Neutrophil (primary cell): ENCODE results near the gene TNNT3.

ENCODE experiments used
- H3K27ac ChIP-seq: fragments of 200-600 bp; sonication (generic); 2 replicates; pipeline ENCODE4 v1.5.1; 2016; ENCODE audit warnings: mild to moderate bottlenecking, moderate library complexity
- H3K27me3 ChIP-seq: fragments of 200-600 bp; sonication (generic); 2 replicates; pipeline ENCODE4 v1.6.0; 2016; ENCODE audit warnings: mild to moderate bottlenecking
- H3K36me3 ChIP-seq: fragments of 200-600 bp; sonication (generic); 2 replicates; pipeline ENCODE4 v1.5.1; 2017
- H3K4me1 ChIP-seq, 2 experiments: fragments of 200-600 bp in 1 of 2; sonication (generic) in 1 of 2; 1 replicate in 1 of 2; 2 replicates in 1 of 2; pipeline versions ENCODE4 v1.5.1 to v1.6.1; 2013 to 2016; ENCODE audit warnings: low read depth in 1 of 2, low read length in 1 of 2, mild to moderate bottlenecking in 1 of 2, moderate library complexity in 1 of 2; ENCODE audit not compliant: control insufficient read depth in 1 of 2, insufficient read depth in 1 of 2
- H3K4me3 ChIP-seq, 2 experiments: fragments of 200-600 bp in 1 of 2; sonication (generic) in 1 of 2; 1 replicate in 1 of 2; 2 replicates in 1 of 2; pipeline ENCODE4 v1.5.1; 2013 to 2016; ENCODE audit warnings: low read depth in 1 of 2, low read length in 1 of 2, mild to moderate bottlenecking in 1 of 2, moderate library complexity in 1 of 2
- H3K9me3 ChIP-seq: fragments of 200-600 bp; sonication (generic); 2 replicates; pipeline ENCODE4 v1.5.1; 2016
- TF ChIP-seq, protein P1 (sequence below): fragments of 200-600 bp; sonication (generic); IDR thresholded peaks from 2 replicates; pipeline ENCODE4 v1.5.1; 2016; ENCODE audit warnings: antibody characterized with exemption

TNNT3 gene

GRCh38 chr11:1958367-1958766 is 38.9 kb downstream of the TNNT3 start:
- no peaks in the 10 kb centered on the region for H3K36me3 ChIP-seq
- H3K4me1 ChIP-seq: no peaks in the 10 kb centered on the region
- no peak overlapping the region for H3K4me3 ChIP-seq
- no peak overlapping the region for H3K27ac ChIP-seq
- no peaks in the 10 kb centered on the region for H3K9me3 ChIP-seq
- H3K27me3 ChIP-seq: no peaks in the 10 kb centered on the region
- TF ChIP-seq, protein P1, sequence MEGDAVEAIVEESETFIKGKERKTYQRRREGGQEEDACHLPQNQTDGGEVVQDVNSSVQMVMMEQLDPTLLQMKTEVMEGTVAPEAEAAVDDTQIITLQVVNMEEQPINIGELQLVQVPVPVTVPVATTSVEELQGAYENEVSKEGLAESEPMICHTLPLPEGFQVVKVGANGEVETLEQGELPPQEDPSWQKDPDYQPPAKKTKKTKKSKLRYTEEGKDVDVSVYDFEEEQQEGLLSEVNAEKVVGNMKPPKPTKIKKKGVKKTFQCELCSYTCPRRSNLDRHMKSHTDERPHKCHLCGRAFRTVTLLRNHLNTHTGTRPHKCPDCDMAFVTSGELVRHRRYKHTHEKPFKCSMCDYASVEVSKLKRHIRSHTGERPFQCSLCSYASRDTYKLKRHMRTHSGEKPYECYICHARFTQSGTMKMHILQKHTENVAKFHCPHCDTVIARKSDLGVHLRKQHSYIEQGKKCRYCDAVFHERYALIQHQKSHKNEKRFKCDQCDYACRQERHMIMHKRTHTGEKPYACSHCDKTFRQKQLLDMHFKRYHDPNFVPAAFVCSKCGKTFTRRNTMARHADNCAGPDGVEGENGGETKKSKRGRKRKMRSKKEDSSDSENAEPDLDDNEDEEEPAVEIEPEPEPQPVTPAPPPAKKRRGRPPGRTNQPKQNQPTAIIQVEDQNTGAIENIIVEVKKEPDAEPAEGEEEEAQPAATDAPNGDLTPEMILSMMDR: no peak

- TF ChIP-seq, protein P1: no peak
- no peaks in the 10 kb centered on the region for H3K4me1 ChIP-seq
- H3K4me3 ChIP-seq: no peak overlapping the region
- no peaks in the 10 kb centered on the region for H3K27me3 ChIP-seq
- no peak overlapping the region for H3K27ac ChIP-seq
- no peaks in the 10 kb centered on the region for H3K36me3 ChIP-seq
- H3K9me3 ChIP-seq: no peaks in the 10 kb centered on the region
Observed at GRCh38 chr11:1959786-1960185, 40.3 kb downstream of the TNNT3 start.

DNA sequence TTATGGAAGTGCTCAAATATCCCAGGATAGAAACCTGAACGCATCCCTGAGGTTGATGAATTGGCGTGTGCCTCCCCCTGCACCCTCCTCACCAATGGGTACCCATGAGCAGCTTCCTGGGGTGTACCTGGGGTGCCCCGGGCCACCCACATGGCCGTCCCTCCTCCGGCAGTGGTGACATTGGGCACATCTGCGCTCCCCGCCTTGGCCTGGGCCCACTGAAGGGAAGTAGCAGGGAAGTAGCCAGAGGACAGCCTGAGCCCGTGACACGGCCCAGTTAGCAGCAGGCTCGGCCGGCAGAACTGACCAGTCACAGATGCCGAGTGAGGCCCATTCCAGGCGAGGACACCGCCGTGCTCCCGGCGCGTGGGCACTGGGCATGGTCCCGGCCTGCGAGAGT is 44.4 kb downstream of the TNNT3 start:
- no peak overlapping the region for H3K4me3 ChIP-seq
- H3K36me3 ChIP-seq: no peaks in the 10 kb centered on the region
- H3K27me3 ChIP-seq: no peaks in the 10 kb centered on the region
- H3K4me1 ChIP-seq: no peaks in the 10 kb centered on the region
- H3K9me3 ChIP-seq: no peaks in the 10 kb centered on the region
- no peak overlapping the region for H3K27ac ChIP-seq
- TF ChIP-seq, protein P1: no peak

GRCh38 chr11:1964348-1964747 is 44.8 kb downstream of the TNNT3 start:
- Histone ChIP-seq H3K27me3 (no peaks in the 10 kb centered on the region), H3K36me3 (no peaks in the 10 kb centered on the region), H3K4me1 (no peaks in the 10 kb centered on the region), H3K9me3 (no peaks in the 10 kb centered on the region), H3K4me3 (no peak overlapping the region), H3K27ac (no peak overlapping the region)
- TF ChIP-seq, protein P1: no peak

DNA sequence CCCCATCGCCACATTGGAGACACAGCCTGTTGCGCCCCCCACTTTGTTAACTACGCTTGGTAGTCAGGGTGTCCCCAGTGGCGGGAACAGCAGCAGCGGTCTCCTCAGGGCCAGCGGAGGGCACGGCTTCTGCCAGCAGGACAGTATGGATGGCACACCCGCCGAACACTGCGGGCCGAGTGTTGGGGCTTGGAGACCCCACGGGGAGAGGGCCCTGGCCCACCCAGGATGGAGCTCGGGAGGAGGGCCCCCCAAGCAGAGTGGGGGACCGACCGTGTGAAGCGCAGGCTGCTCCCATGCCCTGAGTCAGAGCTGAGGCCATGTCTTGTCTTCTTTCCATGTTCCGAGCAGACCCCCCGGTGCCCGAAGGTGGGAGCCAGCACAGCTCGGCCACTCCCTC is 45.5 kb downstream of the TNNT3 start:
- Histone ChIP-seq H3K27ac (no peak overlapping the region), H3K4me1 (no peaks in the 10 kb centered on the region), H3K9me3 (no peaks in the 10 kb centered on the region), H3K36me3 (no peaks in the 10 kb centered on the region), H3K27me3 (no peaks in the 10 kb centered on the region), H3K4me3 (no peak overlapping the region)
- TF ChIP-seq, protein P1: no peak

DNA sequence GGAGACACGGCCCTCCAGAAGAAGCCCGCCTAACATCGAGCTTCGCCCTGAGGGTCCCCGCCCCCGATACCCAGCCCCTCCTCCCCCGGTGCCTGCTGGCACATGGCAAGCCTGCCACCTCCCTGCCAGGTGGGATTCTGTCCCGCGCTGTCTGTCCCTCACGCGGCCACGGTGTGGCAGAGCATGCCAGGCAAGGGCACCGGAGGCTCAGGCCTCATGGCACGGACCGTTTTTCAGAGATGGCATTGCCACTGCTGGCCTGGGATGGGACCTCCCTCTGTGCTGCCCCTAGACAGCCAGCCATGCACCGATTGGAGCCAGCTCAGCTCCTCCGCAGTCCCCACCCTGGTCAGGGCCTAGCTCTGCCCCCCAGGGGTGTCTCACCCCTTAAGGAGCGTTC is 47.0 kb downstream of the TNNT3 start:
- TF ChIP-seq, protein P1: no peak
- Histone ChIP-seq H3K27ac (no peak overlapping the region), H3K9me3 (no peaks in the 10 kb centered on the region), H3K4me3 (no peak overlapping the region), H3K4me1 (no peaks in the 10 kb centered on the region), H3K27me3 (no peaks in the 10 kb centered on the region), H3K36me3 (no peaks in the 10 kb centered on the region)
